Occipital lobe (tissue), 2 donors: ENCODE results near the gene DSCAM. TPM values are rescaled to one million over a fixed set of nuclear protein-coding genes. Genes with fewer than 3 reads are reported as not detected.
A peak's percentile ranks its signal among the peaks of the same experiment; 100 is the strongest.
"Not testable (repeated sequence)": the region's sequence is repeated elsewhere in the genome, so short reads cannot be mapped to it uniquely, and the experiment has no call there.

Experiments
- DNase-seq: peaks from one replicate; lab custom pipeline; 2025; lab: John Stamatoyannopoulos, UW
- total RNA-seq: library from RNA; depleted of rRNA; stranded (reverse); fragments of >200 nt; gene quantifications from one replicate; pipeline ENCODE4 v1.2.3, GENCODE V29; 2014

DSCAM gene
- total RNA-seq, 1 donor from 2014 or later: 13.3 TPM

GRCh38 chr21:40331172-40331571, 515.8 kb downstream of the DSCAM start:
- peak; percentile 42 for DNase-seq

GRCh38 chr21:40324389-40324788, 522.6 kb downstream of the DSCAM start:
- no peak for DNase-seq

GRCh38 chr21:40320718-40321117, 526.2 kb downstream of the DSCAM start:
- DNase-seq: not testable (repeated sequence)

GRCh38 chr21:40318371-40318770, 528.6 kb downstream of the DSCAM start:
- no peak for DNase-seq

GRCh38 chr21:40316104-40316503, 530.9 kb downstream of the DSCAM start:
- no peak for DNase-seq

- no peak for DNase-seq
Observed at GRCh38 chr21:40315626-40316025, 531.3 kb downstream of the DSCAM start.

- DNase-seq: no peak
Observed at GRCh38 chr21:40313260-40313659, 533.7 kb downstream of the DSCAM start.

GRCh38 chr21:40300300-40300699, 546.7 kb downstream of the DSCAM start:
- no peak for DNase-seq

- DNase-seq: no peak
Observed at GRCh38 chr21:40299451-40299850, 547.5 kb downstream of the DSCAM start.

GRCh38 chr21:40294345-40294744, 552.6 kb downstream of the DSCAM start:
- DNase-seq: no peak

- no peak for DNase-seq
Observed at GRCh38 chr21:40291560-40291959, 555.4 kb downstream of the DSCAM start.

GRCh38 chr21:40284409-40284808, 562.5 kb downstream of the DSCAM start:
- no peak for DNase-seq

- no peak for DNase-seq
Observed at GRCh38 chr21:40282912-40283886, 563.8 kb downstream of the DSCAM start.

GRCh38 chr21:40278345-40278744, 568.6 kb downstream of the DSCAM start:
- no peak for DNase-seq

GRCh38 chr21:40276001-40276400, 571.0 kb downstream of the DSCAM start:
- no peak for DNase-seq

GRCh38 chr21:40272037-40272436, 574.9 kb downstream of the DSCAM start:
- DNase-seq: no peak

- no peak for DNase-seq
Observed at GRCh38 chr21:40271164-40271563, 575.8 kb downstream of the DSCAM start.

- DNase-seq: peak; percentile 27
Observed at GRCh38 chr21:40270047-40270446, 576.9 kb downstream of the DSCAM start.

- DNase-seq: no peak
Observed at GRCh38 chr21:40269239-40269638, 577.7 kb downstream of the DSCAM start.

- DNase-seq: not testable (repeated sequence)
Observed at GRCh38 chr21:40258456-40258855, 588.5 kb downstream of the DSCAM start.

- DNase-seq: no peak
Observed at GRCh38 chr21:40257342-40257741, 589.6 kb downstream of the DSCAM start.

- DNase-seq: no peak
Observed at GRCh38 chr21:40255518-40256444, 591.2 kb downstream of the DSCAM start.
